Fibroblast of peridontal ligament (primary cell): Measurements from ENCODE around the gene KIFBP.
"Not testable (repeated sequence)": the region's sequence is repeated elsewhere in the genome, so short reads cannot be mapped to it uniquely, and the experiment has no call there.

Experiments
- DNase-seq: peaks from one replicate; pipeline ENCODE4 v3.0.0-alpha.2; 2010; ENCODE audit errors: extremely low read depth

The KIFBP gene

DNA sequence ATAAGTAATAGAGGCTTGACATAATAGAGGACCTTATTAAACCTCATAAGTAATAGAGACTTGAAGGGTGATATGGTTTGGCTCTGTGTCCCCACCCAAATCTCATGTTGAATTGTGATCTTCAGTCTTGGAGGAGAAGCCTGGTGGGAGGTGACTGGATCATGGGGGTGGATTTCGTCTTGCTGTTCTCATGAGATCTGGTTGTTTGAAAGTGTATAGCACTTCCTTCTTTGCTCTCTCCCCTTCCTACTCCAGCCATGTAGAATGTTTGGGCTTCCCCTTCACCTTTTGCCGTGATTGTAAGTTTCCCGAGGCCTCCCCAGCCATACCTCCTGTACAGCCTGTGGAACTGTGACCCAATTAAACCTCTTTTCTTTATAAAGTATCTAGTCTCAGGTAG lies 8.6 kb downstream of the KIFBP start:
- no peak for DNase-seq

DNA sequence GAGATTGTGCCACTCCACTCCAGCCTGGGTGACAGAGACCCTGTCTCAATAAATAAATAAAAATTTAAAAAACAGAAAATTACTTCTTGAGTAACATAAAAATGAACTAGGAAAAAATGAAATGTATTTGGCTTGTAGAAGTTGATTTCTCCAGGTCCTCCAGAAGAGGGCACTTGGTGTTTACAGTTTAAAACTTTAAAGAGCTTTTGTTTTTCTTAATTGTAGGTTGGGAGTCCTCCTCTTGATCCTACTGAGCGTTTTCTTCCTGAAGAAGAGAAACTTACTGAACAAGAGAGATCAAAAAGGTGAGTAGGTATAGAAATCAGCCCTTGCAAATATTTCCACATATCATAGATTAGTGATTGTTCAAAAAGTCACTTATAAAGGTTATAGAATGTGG lies 16.2 kb downstream of the KIFBP start:
- peak; percentile 85 for DNase-seq

DNA sequence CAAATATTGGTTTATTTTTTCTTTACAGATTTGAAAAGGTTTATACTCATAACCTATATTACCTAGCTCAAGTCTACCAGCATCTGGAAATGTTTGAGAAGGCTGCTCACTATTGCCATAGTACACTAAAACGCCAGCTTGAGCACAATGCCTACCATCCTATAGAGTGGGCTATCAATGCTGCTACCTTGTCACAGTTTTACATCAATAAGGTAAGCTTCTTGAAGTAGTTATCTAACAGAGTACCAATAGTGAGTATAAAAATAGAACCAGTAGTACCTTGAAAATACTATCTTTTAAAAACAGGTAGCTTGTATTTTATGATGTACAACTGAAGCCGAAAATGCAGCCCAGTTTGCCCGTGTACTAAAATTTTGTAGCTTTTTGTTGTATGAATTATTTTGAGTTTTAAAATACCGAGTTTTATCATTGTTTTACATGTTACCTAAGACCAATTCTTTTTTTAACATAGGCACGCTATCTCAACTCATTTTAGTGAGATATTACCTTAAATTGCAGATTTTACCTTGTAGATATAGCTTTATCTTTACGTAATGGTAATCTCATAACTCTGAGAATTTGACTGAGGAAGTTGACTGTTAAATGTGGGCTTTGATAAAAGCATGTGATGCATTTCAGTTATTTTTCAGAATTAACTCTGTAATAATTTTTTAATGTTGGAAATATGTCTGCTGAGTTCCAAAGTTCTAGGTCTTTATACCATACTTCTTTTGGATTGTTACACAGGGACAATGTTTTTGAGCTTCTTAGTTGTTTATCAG lies 17.3 kb downstream of the KIFBP start:
- no peak for DNase-seq

DNA sequence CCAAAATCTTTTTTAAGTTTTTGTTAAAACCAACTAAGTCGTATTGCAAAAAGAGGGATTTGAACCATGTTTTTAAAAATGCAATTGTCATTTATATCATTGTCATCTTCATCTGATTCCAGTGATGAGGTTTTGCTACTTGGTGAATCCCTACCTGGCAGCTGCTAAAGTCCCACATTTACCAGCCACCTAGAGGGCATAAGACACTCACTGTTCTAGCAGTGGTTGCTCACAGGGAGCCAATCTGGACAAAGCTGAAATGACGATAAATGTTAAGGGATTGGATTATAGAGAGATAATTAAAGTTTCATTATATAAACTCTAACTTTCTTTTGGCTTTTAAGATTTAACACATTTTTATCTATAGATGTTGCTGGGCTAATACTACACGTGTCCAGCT lies 18.7 kb downstream of the KIFBP start:
- DNase-seq = no peak

DNA sequence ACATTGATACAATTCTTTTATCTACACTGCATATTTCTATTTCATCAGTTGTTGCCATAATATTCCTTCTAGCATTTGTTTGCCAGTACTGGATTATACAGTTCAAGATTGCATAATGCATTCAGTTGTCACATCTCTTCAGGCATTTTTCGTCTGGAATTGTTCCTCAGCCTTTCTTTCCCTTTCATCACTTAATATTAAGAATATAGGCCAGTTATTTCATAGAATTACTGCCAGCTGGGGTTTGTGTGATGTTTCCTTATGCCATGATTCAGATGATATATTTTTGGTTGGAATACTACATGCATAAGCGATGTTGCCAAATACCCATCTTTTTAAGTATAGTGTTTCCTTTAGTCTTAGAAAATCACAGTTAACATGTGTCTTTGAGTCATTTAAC lies 20.8 kb downstream of the KIFBP start:
- DNase-seq = peak; percentile 20

DNA sequence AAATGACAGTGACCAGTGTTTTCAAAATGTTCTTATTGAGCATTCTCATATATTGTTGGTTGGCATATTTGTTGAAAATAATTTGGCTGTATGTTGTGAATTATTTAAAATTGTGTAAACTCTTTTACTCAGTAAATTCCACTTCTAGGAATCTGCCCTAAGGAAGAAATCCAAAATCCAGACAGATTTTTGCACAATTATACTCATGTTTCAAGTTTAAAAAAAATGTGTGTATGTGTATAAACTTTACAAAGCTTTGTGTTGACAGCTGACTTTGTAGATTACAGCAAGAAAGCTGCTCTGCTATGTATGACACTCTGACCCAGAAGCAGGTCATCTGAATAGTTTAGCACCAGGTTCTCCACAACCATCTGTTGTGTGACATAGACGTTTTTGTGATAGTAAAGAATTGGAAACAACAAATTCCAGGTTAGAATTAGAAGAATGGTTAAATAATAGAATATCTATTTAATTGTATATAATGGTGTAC lies 21.6 kb downstream of the KIFBP start:
- no peak for DNase-seq

DNA sequence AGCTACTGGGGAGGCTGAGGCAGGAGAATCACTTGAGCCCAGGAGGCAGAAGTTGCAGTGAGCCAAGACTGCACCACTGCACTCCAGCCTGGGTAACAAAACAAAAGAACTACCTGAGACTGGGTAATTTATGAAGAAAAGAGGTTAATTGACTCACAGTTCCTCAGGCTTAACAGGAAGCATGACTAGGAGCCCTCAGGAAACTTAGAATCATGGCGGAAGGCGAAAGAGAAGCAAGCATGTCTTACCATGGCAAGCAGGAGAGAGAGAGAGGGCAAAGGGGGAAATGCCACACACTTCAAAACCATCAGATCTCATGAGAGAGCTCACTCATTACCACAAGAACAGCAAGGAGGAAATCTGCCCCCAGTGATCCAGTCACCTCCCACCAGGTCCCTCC lies 24.2 kb downstream of the KIFBP start:
- not testable (repeated sequence) for DNase-seq

DNA sequence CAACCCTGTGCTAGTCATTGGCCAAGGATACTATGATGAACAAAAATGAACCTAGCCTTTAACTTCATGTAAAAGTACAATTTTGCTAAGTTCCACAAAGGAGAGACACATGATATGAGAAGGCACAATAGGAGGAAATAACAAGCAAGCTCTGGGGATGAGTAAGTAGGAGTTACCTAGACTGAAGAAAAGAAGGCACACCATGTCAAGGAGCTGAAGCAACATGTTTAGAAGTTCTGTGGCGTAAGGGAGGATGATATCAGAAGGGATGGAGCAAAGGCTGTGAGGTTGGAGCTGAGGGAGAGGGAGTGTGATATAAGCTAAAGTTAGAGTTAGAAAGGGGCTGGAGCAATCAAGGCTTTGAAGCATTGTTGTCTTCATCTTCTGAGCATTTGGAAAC lies 25.6 kb downstream of the KIFBP start:
- DNase-seq = no peak

DNA sequence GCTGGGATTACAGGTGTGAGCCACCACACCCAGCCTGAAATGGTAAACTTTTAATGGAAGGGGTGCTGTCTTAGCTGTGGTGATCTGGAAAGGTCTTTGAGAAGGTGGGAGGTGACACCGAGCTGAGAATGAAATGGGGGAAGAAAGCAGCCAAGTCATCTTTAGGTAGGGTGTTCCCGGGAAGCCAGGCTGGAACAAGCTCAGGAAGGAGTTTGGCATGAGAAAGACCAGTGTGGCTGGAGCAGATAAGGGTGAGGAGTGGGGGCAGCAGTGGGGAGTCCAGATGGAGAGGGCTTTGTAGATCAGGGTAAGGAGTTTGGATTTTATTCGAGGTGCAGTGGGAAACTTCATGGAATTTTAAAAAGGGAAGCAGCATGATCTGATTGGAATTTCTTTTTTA lies 30.0 kb downstream of the KIFBP start:
- no peak for DNase-seq

DNA sequence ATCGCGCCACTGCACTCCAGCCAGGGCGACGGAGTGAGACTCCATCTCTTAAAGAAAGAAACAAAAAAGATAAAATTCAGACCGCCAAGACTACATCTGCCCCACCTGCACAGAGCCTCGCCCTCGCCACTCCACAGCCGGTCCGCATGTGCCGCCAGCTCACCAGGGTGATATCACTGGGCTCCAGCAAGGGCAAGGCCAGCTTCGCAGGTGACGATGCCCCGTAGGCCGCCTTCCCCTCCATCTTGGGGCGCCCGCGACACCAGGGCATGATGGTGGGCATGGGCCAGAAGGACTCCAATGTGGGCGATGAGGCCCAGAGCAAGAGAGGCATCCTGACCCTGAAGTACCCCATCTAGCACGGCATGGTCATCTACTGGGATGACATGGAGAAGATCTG lies 34.0 kb downstream of the KIFBP start:
- no peak for DNase-seq

DNA sequence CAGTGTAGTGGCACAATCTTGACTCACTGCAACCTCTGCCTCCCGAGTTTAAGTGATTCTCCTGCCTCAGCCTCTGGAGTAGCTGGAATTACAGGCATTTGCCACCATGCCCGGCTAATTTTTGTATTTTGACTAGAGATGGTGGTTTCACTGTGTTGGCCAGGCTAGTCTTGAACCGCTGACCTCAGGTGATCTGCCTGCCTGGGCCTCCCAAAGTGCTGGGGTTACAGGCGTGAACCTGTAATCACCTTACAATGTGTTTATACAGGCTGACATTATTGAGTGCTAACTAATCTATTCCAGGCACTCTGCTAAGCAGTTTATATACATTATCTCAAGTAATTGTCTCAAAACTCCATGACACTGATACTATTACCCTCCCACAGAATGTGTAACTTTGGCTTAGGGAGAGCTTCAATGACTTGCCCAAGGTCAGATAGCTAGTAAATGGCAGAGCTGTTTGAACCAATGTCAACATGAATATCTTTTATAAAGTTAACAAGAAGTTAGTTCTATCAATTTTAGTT lies 36.8 kb downstream of the KIFBP start:
- no peak for DNase-seq

DNA sequence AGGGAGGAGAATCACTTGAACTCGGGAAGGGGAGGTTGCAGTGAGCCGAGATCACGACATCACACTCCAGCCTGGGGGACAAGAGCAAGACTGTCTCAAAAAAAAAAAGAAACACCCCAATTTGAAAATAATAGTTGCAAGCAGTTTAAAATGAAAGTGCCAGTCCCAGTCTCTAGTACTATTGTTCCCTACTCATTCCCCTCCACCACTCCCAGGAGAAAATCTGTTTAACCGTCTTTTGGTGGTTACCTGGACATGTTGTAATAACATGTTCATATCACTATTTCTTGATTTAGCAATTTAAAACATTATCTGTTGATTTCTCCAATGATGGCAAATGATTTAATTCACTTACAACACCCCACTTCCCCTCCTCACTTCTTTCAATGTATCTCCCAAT lies 44.7 kb downstream of the KIFBP start:
- no peak for DNase-seq

DNA sequence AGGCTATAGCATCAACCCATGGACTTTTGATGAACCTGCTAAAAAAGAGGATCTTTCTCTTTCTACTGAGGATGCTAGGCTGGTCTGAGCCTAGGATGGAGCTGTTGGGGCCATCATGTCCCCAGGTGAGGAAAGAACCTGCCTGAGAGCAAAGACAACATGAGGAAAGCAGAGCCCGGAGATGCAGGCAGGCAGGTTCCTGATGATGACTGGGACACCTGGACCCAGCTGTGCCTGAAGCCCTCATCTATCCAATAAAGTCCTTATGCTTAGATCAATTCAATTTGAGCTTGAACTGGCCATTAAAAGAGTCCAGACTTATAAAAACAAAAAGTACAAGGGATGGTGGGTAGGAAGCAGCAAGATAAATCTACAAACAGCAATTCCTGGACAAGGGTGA lies 48.9 kb downstream of the KIFBP start:
- no peak for DNase-seq

DNA sequence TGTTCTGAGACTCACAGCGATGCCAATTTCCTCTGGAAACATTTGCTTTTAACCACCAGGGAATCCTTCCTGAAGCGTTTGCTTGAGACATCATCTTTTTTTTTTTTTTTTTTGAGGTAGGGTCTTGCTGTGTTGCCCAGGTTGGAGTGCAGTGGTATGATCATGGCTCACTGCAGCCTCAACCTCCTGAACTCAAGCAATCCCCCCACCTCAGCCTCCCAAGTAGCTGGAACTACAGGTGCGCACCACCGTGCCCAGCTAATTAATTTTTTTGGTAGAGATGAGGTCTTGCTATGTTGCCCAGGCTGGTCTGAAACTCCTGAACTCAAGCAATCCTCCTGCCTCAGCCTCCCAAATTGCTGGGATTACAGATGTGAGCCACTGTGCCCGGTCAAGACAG lies 52.3 kb downstream of the KIFBP start:
- not testable (repeated sequence) for DNase-seq

DNA sequence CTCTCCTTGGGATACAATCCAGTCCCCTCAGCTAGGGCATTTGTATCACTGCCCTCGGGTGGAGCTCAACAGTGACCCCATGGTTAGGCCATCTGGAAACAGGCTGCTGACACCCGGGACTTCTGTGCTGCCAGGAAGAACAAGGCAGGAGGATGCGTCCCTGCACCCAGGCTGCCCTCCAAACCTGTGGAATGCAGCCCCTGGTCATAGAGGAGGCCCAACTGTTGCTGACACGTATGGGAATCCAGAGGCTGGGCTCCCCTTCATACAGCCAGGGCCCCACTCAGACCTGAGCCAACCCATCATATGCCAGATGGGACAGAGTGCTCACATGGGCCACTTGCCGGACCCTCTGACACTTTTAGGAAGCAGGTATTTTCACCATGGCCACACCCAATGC lies 53.8 kb downstream of the KIFBP start:
- no peak for DNase-seq

DNA sequence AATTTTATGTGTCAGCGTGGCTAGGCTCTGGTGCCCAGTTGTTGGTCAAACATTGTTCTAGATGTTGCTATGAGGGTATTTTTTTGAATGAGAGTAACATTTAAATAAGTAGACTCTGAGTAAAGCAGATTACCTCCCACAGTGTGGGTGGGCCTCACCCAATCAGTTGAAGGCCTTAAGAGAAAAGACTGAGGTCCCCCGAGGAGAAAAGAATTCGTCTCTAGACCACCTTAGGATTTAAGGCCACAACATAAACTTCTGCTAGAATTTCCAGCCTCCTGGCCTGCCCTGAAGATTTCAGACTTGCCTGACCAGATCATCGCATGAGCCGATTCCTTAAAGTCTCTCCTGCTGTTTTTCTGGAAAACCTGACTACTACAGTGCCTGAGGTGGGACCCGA lies 54.2 kb downstream of the KIFBP start:
- DNase-seq = no peak

DNA sequence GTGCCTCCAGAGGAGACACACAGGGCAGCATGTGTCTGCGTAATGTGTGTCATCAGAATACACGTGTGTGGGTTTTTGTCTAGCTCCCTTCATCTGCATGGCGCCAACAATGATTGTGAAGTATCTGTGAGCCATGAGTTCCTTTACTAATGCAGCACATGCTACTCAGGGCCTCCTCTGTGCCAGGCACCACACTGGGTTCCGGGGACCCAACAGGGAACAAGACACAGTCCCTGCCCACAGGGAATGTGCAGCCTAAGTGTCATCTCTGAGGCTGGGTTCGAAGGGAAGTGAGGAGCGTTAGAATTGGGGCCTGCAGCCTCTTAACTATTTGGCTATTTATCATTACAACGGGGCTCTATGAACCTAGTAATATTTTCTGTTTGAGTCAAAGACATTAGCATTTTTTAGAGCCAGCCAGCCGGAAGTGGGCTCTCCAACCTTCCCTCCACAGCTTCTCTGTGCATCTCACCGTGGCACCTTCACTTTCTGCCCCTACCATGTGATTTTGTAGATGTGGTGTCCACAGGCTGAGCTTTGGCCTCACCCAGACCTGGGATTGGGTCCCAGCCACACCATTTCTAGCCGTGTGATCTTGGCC lies 55.4 kb downstream of the KIFBP start:
- no peak for DNase-seq

DNA sequence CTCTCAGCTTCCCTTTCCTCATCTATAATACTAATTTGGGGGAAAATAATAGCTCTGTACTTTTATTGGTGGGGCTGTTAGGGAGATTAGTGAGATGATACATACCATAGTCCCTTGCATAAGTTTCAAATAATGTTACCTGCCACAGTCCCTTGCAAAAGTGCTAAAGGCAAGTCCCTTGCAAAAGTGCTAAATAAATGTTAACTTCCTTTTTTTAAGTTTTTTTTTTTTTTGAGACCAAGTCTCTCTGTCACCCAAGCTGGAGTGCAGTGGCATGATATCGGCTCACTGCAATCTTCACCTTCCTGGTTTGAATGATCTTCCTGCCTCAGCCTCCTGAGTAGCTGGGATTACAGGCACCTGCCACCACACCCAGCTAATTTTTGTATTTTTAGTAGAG lies 55.9 kb downstream of the KIFBP start:
- DNase-seq = no peak

DNA sequence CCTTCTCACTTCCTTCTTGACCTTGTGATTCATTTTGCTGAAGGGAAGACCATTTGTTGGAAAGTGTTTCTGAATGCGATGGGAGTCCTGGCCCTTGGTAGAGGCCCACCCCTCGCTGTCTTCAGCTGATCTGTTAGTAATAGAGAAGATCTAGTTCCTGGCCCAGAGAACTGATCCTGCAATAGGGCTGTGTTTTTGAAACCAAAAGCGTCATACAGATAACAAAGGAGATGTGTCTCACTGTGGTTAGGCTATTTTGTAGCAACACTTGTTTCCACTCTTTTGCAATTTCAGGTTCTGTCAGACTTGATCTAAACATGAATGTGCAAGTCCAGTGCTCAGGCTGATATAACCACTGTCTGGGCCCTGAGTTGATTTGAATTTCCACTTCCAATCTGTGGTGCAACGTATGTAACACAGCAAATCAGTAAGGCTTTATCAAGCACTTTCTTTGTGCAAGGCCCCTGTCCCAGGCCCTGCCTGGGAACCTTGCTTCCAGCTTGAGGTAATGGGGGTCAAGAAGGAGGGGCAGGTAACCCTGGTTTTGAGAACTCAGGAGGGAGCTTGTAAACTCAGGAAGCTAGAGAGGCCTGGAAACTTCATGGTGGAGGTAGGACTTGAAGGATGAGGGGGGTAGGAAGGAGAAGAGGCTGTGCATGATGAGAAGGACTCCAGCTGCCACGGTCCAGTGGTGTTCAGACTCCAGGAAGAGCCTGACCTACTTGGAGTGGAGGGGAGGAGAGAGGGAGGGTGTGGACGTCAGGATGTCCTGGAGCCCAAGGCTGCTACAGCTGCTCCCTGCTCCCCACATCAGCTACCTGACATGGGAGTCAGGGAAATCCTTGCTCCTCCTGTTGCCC lies 57.1 kb downstream of the KIFBP start:
- DNase-seq = peak; percentile 40

DNA sequence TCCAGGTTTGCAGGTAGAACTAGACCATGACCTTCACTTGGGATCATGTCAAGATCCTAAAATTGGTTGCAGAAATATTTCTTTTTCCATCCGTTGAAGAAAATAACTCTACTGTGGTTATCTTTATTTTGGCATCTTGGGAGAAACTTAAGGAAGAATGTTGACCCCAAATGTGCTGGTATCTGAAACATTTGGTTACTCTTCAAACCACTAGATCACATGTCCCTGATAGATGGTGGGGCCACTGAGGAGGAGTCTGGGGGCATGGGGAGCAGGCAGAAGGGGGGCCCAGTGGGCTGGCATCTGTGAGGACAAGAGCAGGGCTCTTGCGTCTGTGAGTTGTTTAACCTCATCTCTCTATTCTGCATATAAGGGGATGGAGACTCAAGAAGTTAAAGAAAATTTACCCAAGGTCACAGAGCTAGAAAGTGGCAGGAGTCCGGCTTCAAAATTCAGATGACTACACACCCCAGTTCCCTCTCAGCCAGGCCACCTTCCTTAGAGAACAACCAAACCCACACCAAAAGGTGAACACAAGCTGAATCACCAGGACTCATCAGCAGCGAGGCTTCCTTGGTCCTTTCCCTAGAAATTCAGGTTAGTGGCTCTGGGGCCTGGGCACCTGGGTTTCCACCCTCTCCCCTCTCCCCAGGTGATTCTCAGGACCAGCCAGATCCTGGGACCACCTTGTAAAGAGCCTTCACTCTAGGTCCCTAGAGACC lies 58.7 kb downstream of the KIFBP start:
- DNase-seq = peak; percentile 37

DNA sequence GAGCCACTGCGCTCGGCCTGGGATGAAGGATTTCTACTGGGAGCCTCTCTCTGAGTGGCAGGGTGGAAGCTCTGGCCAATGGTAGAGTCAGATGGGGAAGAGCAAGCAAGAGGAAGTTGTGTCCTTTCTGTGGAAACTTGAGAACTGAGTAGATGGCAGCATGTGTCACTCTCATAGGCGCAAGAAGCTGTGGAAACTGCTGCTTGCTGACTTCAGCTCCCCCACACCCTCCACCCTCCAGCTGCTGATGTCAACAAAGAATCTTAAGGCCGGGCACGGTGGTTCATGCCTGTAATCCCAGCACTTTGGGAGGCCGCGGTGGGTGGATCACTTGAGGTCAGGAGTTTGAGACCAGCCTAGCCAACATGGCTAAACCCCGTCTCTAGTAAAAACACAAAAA lies 59.5 kb downstream of the KIFBP start:
- DNase-seq = peak; percentile 58

DNA sequence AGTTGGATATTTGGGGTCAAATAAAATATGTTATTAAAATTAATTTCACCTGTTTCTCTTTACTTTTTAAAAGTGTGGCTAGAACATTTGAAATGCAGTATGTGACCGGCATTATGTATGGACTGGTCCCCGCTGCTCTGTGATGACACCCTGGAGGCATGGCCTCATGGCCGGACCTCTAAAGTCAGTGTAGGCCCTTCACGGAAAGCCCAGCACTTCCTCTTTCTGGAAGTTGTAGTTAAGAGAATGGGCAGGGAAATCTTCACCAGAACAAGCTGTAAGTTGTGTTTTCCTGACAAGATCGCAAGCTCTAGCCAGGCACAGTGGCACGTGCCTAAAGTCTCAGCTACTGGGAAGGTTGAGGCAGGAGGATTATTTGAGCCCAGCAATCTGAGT lies 61.0 kb downstream of the KIFBP start:
- DNase-seq = no peak
